Neural cell (in vitro differentiated cells): ENCODE measurements around the gene MXRA8.
"Not testable (repeated sequence)": the region's sequence is repeated elsewhere in the genome, so short reads cannot be mapped to it uniquely, and the experiment has no call there.

Source experiments
- EZH2 ChIP-seq: fragments of 200-600, 300-800 bp; shearing (Covaris generic), sonication (generic); IDR thresholded peaks from 2 replicates; pipeline ENCODE4 v1.6.1; 2014; ENCODE audit warnings: antibody characterized with exemption, low read length, borderline replicate concordance, mild to moderate bottlenecking; ENCODE audit not compliant: insufficient read depth, poor library complexity, severe bottlenecking
- MXI1 ChIP-seq: fragments of 450-650 bp; conservative IDR thresholded peaks from 2 replicates; pipeline ENCODE4 v1.6.1; 2014; ENCODE audit warnings: antibody characterized with exemption, mild to moderate bottlenecking; ENCODE audit not compliant: poor library complexity, severe bottlenecking
- POLR2AphosphoS5 ChIP-seq: IDR thresholded peaks from 2 replicates; pipeline ENCODE4 v1.6.1; 2012
- RAD21 ChIP-seq: fragments of 450-650 bp; conservative IDR thresholded peaks from 2 replicates; pipeline ENCODE4 v1.6.1; 2014; ENCODE audit warnings: antibody characterized with exemption, mild to moderate bottlenecking, moderate library complexity
- SMC3 ChIP-seq: fragments of 450-650 bp; conservative IDR thresholded peaks from 2 replicates; pipeline ENCODE4 v1.6.1; 2014; ENCODE audit warnings: antibody characterized with exemption, mild to moderate bottlenecking, moderate library complexity; ENCODE audit not compliant: poor library complexity
- TAF1 ChIP-seq: IDR thresholded peaks from 2 replicates; pipeline ENCODE4 v1.6.1; 2012; ENCODE audit warnings: low read depth
- TF ChIP-seq, protein P1 (sequence below): fragments of 450-650 bp; IDR thresholded peaks from 2 replicates; pipeline ENCODE4 v1.5.1; 2014; ENCODE audit warnings: antibody characterized with exemption, mild to moderate bottlenecking, moderate library complexity; ENCODE audit not compliant: poor library complexity, severe bottlenecking

- not testable (repeated sequence) for TF ChIP-seq EZH2, POLR2AphosphoS5, TAF1, SMC3, MXI1, RAD21
- TF ChIP-seq, protein P1, sequence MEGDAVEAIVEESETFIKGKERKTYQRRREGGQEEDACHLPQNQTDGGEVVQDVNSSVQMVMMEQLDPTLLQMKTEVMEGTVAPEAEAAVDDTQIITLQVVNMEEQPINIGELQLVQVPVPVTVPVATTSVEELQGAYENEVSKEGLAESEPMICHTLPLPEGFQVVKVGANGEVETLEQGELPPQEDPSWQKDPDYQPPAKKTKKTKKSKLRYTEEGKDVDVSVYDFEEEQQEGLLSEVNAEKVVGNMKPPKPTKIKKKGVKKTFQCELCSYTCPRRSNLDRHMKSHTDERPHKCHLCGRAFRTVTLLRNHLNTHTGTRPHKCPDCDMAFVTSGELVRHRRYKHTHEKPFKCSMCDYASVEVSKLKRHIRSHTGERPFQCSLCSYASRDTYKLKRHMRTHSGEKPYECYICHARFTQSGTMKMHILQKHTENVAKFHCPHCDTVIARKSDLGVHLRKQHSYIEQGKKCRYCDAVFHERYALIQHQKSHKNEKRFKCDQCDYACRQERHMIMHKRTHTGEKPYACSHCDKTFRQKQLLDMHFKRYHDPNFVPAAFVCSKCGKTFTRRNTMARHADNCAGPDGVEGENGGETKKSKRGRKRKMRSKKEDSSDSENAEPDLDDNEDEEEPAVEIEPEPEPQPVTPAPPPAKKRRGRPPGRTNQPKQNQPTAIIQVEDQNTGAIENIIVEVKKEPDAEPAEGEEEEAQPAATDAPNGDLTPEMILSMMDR = not testable (repeated sequence)
Measured at GRCh38 chr1:1316199-1316598, 42.2 kb downstream of the MXRA8 start.
